ENCODE data around the gene PNPLA8.

Gene PNPLA8

GRCh38 chr7:108529341-108529740 is 3.4 kb upstream of the PNPLA8 start:
- peaks cover 9% of the 10 kb centered on the region for H4K20me1 ChIP-seq (ENCODE audit: insufficient read depth, low read length, poor library complexity, severe bottlenecking)
- no peaks in the 10 kb centered on the region for H3K9me3 ChIP-seq (ENCODE audit: insufficient read depth, low read depth, low read length)
- no peaks in the 10 kb centered on the region for H3K9me2 ChIP-seq (replicated peaks; ENCODE audit: low read depth, low read length)
- H3K27me3 ChIP-seq (ENCODE audit: insufficient read depth, low read length, poor library complexity, severe bottlenecking): no peaks in the 10 kb centered on the region
- no peak overlapping the region for H3K4me3 ChIP-seq (ENCODE audit: low read length, poor library complexity, severe bottlenecking)
- TF ChIP-seq, protein P1, sequence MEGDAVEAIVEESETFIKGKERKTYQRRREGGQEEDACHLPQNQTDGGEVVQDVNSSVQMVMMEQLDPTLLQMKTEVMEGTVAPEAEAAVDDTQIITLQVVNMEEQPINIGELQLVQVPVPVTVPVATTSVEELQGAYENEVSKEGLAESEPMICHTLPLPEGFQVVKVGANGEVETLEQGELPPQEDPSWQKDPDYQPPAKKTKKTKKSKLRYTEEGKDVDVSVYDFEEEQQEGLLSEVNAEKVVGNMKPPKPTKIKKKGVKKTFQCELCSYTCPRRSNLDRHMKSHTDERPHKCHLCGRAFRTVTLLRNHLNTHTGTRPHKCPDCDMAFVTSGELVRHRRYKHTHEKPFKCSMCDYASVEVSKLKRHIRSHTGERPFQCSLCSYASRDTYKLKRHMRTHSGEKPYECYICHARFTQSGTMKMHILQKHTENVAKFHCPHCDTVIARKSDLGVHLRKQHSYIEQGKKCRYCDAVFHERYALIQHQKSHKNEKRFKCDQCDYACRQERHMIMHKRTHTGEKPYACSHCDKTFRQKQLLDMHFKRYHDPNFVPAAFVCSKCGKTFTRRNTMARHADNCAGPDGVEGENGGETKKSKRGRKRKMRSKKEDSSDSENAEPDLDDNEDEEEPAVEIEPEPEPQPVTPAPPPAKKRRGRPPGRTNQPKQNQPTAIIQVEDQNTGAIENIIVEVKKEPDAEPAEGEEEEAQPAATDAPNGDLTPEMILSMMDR (conservative IDR thresholded peaks at IDR 0.05; ENCODE audit: low read length): no peak
- no peak for TF ChIP-seq EZH2phosphoT487 (IDR thresholded peaks at IDR 0.05; ENCODE audit: borderline replicate concordance)
- no peaks in the 10 kb centered on the region for H3F3A ChIP-seq (ENCODE audit: low read depth)
- no peak overlapping the region for H3K4me2 ChIP-seq (ENCODE audit: low read depth, low read length, poor library complexity, severe bottlenecking)
- peaks cover 12% of the 10 kb centered on the region for H3K79me2 ChIP-seq (ENCODE audit: insufficient read depth, low read length)
- H3K4me1 ChIP-seq (ENCODE audit: insufficient read depth, low read length, poor library complexity, severe bottlenecking): peaks cover 15% of the 10 kb centered on the region
- no peak overlapping the region for H3K9ac ChIP-seq (ENCODE audit: low read depth, low read length, poor library complexity, severe bottlenecking)
- no peaks in the 10 kb centered on the region for H3K36me3 ChIP-seq (ENCODE audit: insufficient read depth, low read length)
- no peak overlapping the region for H2AFZ ChIP-seq (ENCODE audit: low read length)

DNA sequence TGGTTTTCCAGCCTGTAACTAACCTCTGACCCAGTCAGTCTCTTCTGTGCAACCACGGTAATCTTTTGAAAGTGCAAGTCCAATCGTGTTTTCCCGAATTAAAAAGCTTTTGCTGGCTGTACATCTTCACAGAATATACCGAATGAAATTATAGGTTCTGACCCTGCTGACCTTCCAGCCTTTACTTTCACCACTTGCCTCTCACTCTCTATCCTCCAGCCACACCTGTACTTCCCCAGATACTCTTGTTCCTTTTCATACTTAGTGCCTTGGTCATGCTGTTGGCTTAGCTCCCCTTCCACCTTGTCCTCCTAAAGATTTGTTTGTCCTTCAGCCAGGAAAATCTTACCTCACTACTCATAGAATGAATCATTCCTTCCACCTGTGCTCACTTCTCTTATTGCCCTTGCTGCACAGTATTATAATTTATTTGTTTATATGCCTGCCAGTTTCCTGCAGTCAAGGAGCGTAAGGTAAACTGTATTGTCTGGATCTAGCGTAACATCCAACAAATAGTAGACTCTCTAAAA is 2.3 kb upstream of the PNPLA8 start:
- no peak for TF ChIP-seq EZH2phosphoT487 (IDR thresholded peaks at IDR 0.05; ENCODE audit: borderline replicate concordance)
- TF ChIP-seq, protein P1 (conservative IDR thresholded peaks at IDR 0.05; ENCODE audit: low read length): no peak
- H2AFZ ChIP-seq (ENCODE audit: low read length): no peak overlapping the region
- H3F3A ChIP-seq (ENCODE audit: low read depth): no peaks in the 10 kb centered on the region
- no peaks in the 10 kb centered on the region for H3K36me3 ChIP-seq (ENCODE audit: insufficient read depth, low read length)
- H3K27me3 ChIP-seq (ENCODE audit: insufficient read depth, low read length, poor library complexity, severe bottlenecking): no peaks in the 10 kb centered on the region
- H3K4me1 ChIP-seq (ENCODE audit: insufficient read depth, low read length, poor library complexity, severe bottlenecking): peaks cover 26% of the 10 kb centered on the region
- no peak overlapping the region for H3K9ac ChIP-seq (ENCODE audit: low read depth, low read length, poor library complexity, severe bottlenecking)
- H3K4me2 ChIP-seq (ENCODE audit: low read depth, low read length, poor library complexity, severe bottlenecking): no peak overlapping the region
- H3K9me2 ChIP-seq (replicated peaks; ENCODE audit: low read depth, low read length): no peaks in the 10 kb centered on the region
- H4K20me1 ChIP-seq (ENCODE audit: insufficient read depth, low read length, poor library complexity, severe bottlenecking): peaks cover 19% of the 10 kb centered on the region
- H3K9me3 ChIP-seq (ENCODE audit: insufficient read depth, low read depth, low read length): no peaks in the 10 kb centered on the region
- H3K79me2 ChIP-seq (ENCODE audit: insufficient read depth, low read length): peaks cover 23% of the 10 kb centered on the region
- no peak overlapping the region for H3K4me3 ChIP-seq (ENCODE audit: low read length, poor library complexity, severe bottlenecking)

GRCh38 chr7:108526768-108527017 is 758 bp upstream of the PNPLA8 start:
- no peaks in the 10 kb centered on the region for H3K27me3 ChIP-seq (ENCODE audit: insufficient read depth, low read length, poor library complexity, severe bottlenecking)
- H3K9me3 ChIP-seq (ENCODE audit: insufficient read depth, low read depth, low read length): no peaks in the 10 kb centered on the region
- peaks cover 37% of the 10 kb centered on the region for H3K4me1 ChIP-seq (ENCODE audit: insufficient read depth, low read length, poor library complexity, severe bottlenecking)
- H3K4me3 ChIP-seq (ENCODE audit: low read length, poor library complexity, severe bottlenecking): peak overlapping the region; percentile 94
- peak overlapping the region; percentile 78 for H3K9ac ChIP-seq (ENCODE audit: low read depth, low read length, poor library complexity, severe bottlenecking)
- TF ChIP-seq, protein P1 (conservative IDR thresholded peaks at IDR 0.05; ENCODE audit: low read length): no peak
- no peak for TF ChIP-seq EZH2phosphoT487 (IDR thresholded peaks at IDR 0.05; ENCODE audit: borderline replicate concordance)
- H3K9me2 ChIP-seq (replicated peaks; ENCODE audit: low read depth, low read length): no peaks in the 10 kb centered on the region
- peak overlapping the region; percentile 69 for H3K4me2 ChIP-seq (ENCODE audit: low read depth, low read length, poor library complexity, severe bottlenecking)
- H4K20me1 ChIP-seq (ENCODE audit: insufficient read depth, low read length, poor library complexity, severe bottlenecking): peaks cover 32% of the 10 kb centered on the region
- no peaks in the 10 kb centered on the region for H3F3A ChIP-seq (ENCODE audit: low read depth)
- H3K36me3 ChIP-seq (ENCODE audit: insufficient read depth, low read length): no peaks in the 10 kb centered on the region
- peaks cover 39% of the 10 kb centered on the region for H3K79me2 ChIP-seq (ENCODE audit: insufficient read depth, low read length)
- peak overlapping the region; percentile 77 for H2AFZ ChIP-seq (ENCODE audit: low read length)

Measured in Loucy (cell line).